Loucy (cell line): Measurements from ENCODE around the gene LEPR.

Experiments used
- H2AFZ ChIP-seq: fragments of 200-600 bp; sonication (generic); 2 replicates; pipeline ENCODE4 v1.6.0; 2016; ENCODE audit warnings: antibody characterized with exemption, mild to moderate bottlenecking, low read length, moderate library complexity
- H3F3A ChIP-seq: fragments of 200-600 bp; 2 replicates; pipeline ENCODE4 v1.6.0; 2016; ENCODE audit warnings: antibody characterized with exemption, low read depth, mild to moderate bottlenecking
- H3K27me3 ChIP-seq: fragments of 200-600 bp; sonication (generic); 2 replicates; pipeline ENCODE4 v1.6.1; 2014; ENCODE audit warnings: low read length, mild to moderate bottlenecking; ENCODE audit not compliant: insufficient read depth, poor library complexity, severe bottlenecking
- H3K36me3 ChIP-seq: fragments of 200-600 bp; sonication (generic); 2 replicates; pipeline ENCODE4 v1.6.1; 2016; ENCODE audit warnings: low read length; ENCODE audit not compliant: insufficient read depth
- H3K4me1 ChIP-seq: fragments of 200-600 bp; sonication (generic); 2 replicates; pipeline ENCODE4 v1.5.1; 2014; ENCODE audit warnings: low read length, mild to moderate bottlenecking; ENCODE audit not compliant: insufficient read depth, poor library complexity, severe bottlenecking
- H3K4me2 ChIP-seq: fragments of 200-600 bp; sonication (generic); 2 replicates; pipeline ENCODE4 v1.6.0; 2014; ENCODE audit warnings: antibody characterized with exemption, low read length, low read depth, mild to moderate bottlenecking; ENCODE audit not compliant: poor library complexity, severe bottlenecking
- H3K4me3 ChIP-seq: fragments of 200-600 bp; sonication (generic); 2 replicates; pipeline ENCODE4 v1.5.1; 2014; ENCODE audit warnings: low read length, mild to moderate bottlenecking, mixed read lengths; ENCODE audit not compliant: poor library complexity, severe bottlenecking
- H3K79me2 ChIP-seq: fragments of 200-600 bp; sonication (generic); 2 replicates; pipeline ENCODE4 v1.6.1; 2014; ENCODE audit warnings: low read length; ENCODE audit not compliant: insufficient read depth
- H3K9ac ChIP-seq: fragments of 200-600 bp; sonication (generic); 2 replicates; pipeline ENCODE4 v1.6.0; 2014; ENCODE audit warnings: mild to moderate bottlenecking, low read depth, low read length, moderate library complexity; ENCODE audit not compliant: poor library complexity, severe bottlenecking
- H3K9me2 ChIP-seq: fragments of 200-600 bp; sonication (generic); replicated peaks from 2 replicates; pipeline ENCODE4 v1.6.1; 2016; ENCODE audit warnings: low read depth, low read length, mixed read lengths
- H3K9me3 ChIP-seq: fragments of 200-600 bp; sonication (generic); 2 replicates; pipeline ENCODE4 v1.6.1; 2014; ENCODE audit warnings: mild to moderate bottlenecking, antibody characterized with exemption, low read length, low read depth; ENCODE audit not compliant: insufficient read depth
- H4K20me1 ChIP-seq: fragments of 200-600 bp; sonication (generic); 2 replicates; pipeline ENCODE4 v1.6.0; 2014; ENCODE audit warnings: antibody characterized with exemption, low read length, mild to moderate bottlenecking; ENCODE audit not compliant: insufficient read depth, poor library complexity, severe bottlenecking
- CTCF ChIP-seq: fragments of 200-600 bp; sonication (generic); conservative IDR thresholded peaks from 2 replicates; pipeline ENCODE4 v1.5.1; 2014; ENCODE audit warnings: mild to moderate bottlenecking, antibody characterized with exemption, low read length
- EZH2phosphoT487 ChIP-seq: fragments of 200-600 bp; IDR thresholded peaks from 2 replicates; pipeline ENCODE4 v1.6.1; 2018; ENCODE audit warnings: antibody characterized with exemption, mild to moderate bottlenecking, moderate library complexity, borderline replicate concordance

Gene LEPR

GRCh38 chr1:65469126-65469888, 48.8 kb downstream of the LEPR start:
- no peaks in the 10 kb centered on the region for H3K9me3 ChIP-seq
- no peaks in the 10 kb centered on the region for H3K27me3 ChIP-seq
- no peaks in the 10 kb centered on the region for H3K79me2 ChIP-seq
- no peak overlapping the region for H3K9ac ChIP-seq
- H3F3A ChIP-seq: no peaks in the 10 kb centered on the region
- no peaks in the 10 kb centered on the region for H3K36me3 ChIP-seq
- TF ChIP-seq CTCF (no peak), EZH2phosphoT487 (no peak)
- no peaks in the 10 kb centered on the region for H3K9me2 ChIP-seq
- no peak overlapping the region for H2AFZ ChIP-seq
- H3K4me3 ChIP-seq: no peak overlapping the region
- no peaks in the 10 kb centered on the region for H4K20me1 ChIP-seq
- H3K4me2 ChIP-seq: no peak overlapping the region
- H3K4me1 ChIP-seq: no peaks in the 10 kb centered on the region

- H3K4me2 ChIP-seq: no peak overlapping the region
These were observed 49.4 kb downstream of the LEPR start for GRCh38 chr1:65469889-65470340.

More at GRCh38 chr1:65469889-65470340, 49.4 kb downstream of the LEPR start:
- H4K20me1 ChIP-seq: no peaks in the 10 kb centered on the region
- no peaks in the 10 kb centered on the region for H3K36me3 ChIP-seq
- H3K9ac ChIP-seq: no peak overlapping the region
- TF ChIP-seq CTCF (no peak), EZH2phosphoT487 (no peak)
- no peaks in the 10 kb centered on the region for H3K27me3 ChIP-seq
- H3F3A ChIP-seq: no peaks in the 10 kb centered on the region
- H3K4me1 ChIP-seq: no peaks in the 10 kb centered on the region
- H3K4me3 ChIP-seq: no peak overlapping the region
- no peak overlapping the region for H2AFZ ChIP-seq
- H3K9me3 ChIP-seq: no peaks in the 10 kb centered on the region
- no peaks in the 10 kb centered on the region for H3K79me2 ChIP-seq
- no peaks in the 10 kb centered on the region for H3K9me2 ChIP-seq
